Left renal cortex interstitium (tissue), 4 donors: ENCODE results near the gene PI4KB. TPM values are rescaled to one million over a fixed set of nuclear protein-coding genes. Genes with fewer than 3 reads are reported as not detected.

Experiments
- polyA plus RNA-seq, 4 donors: library from polyadenylated mRNA; unstranded; fragments of 120-200 nt; gene quantifications; one replicate each; pipeline ENCODE4 v1.2.1, GENCODE V29; 2013; ENCODE audit not compliant: insufficient read length in 4 of 4

The PI4KB gene
- polyA plus RNA-seq, 4 donors: 59.0 to 77.4 (median 67.2) TPM

Other genes with a start within 250 kb of the PI4KB start
- gene SEMA6C, start 180.8 kb downstream of the PI4KB start, polyA plus RNA-seq: 10 to 100 TPM; 22.4 to 34.6 (median 28.6) TPM
- gene TNFAIP8L2, start 170.8 kb downstream of the PI4KB start, polyA plus RNA-seq: 1 to 10 TPM; 1.2 to 2.2 (median 1.3) TPM
- gene LYSMD1, start 161.5 kb downstream of the PI4KB start, polyA plus RNA-seq: 10 to 100 TPM; 15.6 to 19.7 (median 16.8) TPM
- gene SCNM1, start 161.3 kb downstream of the PI4KB start, polyA plus RNA-seq: 10 to 100 TPM; 35.1 to 42.5 (median 41.1) TPM
- gene TMOD4, start 151.4 kb downstream of the PI4KB start, polyA plus RNA-seq: 1 to 10 TPM in 3 of 4 donors, under 1 TPM in 1; 0.75 to 1.5 (median 1.2) TPM
- gene VPS72, start 137.2 kb downstream of the PI4KB start, polyA plus RNA-seq: 10 to 100 TPM; 66.6 to 74.2 (median 71.6) TPM
- gene PIP5K1A, start 128.9 kb downstream of the PI4KB start, polyA plus RNA-seq: 10 to 100 TPM; 51.5 to 76.7 (median 70.4) TPM
- 100 to 1,000 TPM; 162 to 171 (median 168) TPM for gene PSMD4, start 72.7 kb downstream of the PI4KB start, polyA plus RNA-seq
- 10 to 100 TPM; 21.6 to 30.0 (median 26.4) TPM for gene ZNF687, start 45.1 kb downstream of the PI4KB start, polyA plus RNA-seq
- 10 to 100 TPM; 43.5 to 49.2 (median 47.0) TPM for gene RFX5, start 19.8 kb upstream of the PI4KB start, polyA plus RNA-seq
- gene SELENBP1, start 45.3 kb upstream of the PI4KB start, polyA plus RNA-seq: 10 to 100 TPM; 52.1 to 60.5 (median 52.9) TPM
- 100 to 1,000 TPM; 238 to 292 (median 254) TPM for gene PSMB4, start 72.2 kb upstream of the PI4KB start, polyA plus RNA-seq
- gene POGZ, start 132.1 kb upstream of the PI4KB start, polyA plus RNA-seq: 100 to 1,000 TPM in 2 of 4 donors, 10 to 100 TPM in 2; 75.0 to 170 (median 125) TPM
- gene CGN, start 184.0 kb upstream of the PI4KB start, polyA plus RNA-seq: 10 to 100 TPM; 28.3 to 53.4 (median 44.4) TPM
- 10 to 100 TPM; 11.0 to 14.2 (median 11.6) TPM for gene TUFT1, start 212.9 kb upstream of the PI4KB start, polyA plus RNA-seq